ENCODE measurements around the gene CA7. TPM values are rescaled to one million over a fixed set of nuclear protein-coding genes. Genes with fewer than 3 reads are reported as not detected.

CA7 gene
- polyA plus RNA-seq, 1 donor from 2014 or later = not detected

GRCh38 chr16:66830422-66831404 is 13.5 kb upstream of the CA7 start, which contains the start of gene NAE1:
NAE1 (minus strand) TSS chr16:66830976; CDS start chr16:66830899, 77 bp downstream.
- no peaks in the 10 kb centered on the region for H3K9me2 ChIP-seq (ENCODE audit: insufficient read depth, low read length)
- TF ChIP-seq MXI1 (conservative IDR thresholded peaks at IDR 0.05; ENCODE audit: poor library complexity, severe bottlenecking) (peak; percentile 86), EP300 (conservative IDR thresholded peaks at IDR 0.05; ENCODE audit: poor library complexity, severe bottlenecking) (peak; percentile 24), REST (IDR thresholded peaks at IDR 0.05; ENCODE audit: borderline replicate concordance) (peak; percentile 74), POLR2AphosphoS5 (IDR thresholded peaks at IDR 0.05) (peak; percentile 97), SMC3 (conservative IDR thresholded peaks at IDR 0.05; ENCODE audit: poor library complexity) (peak; percentile 76), CTCF (IDR thresholded peaks at IDR 0.05; ENCODE audit: poor library complexity, severe bottlenecking) (peak; percentile 100), TAF1 (IDR thresholded peaks at IDR 0.05; ENCODE audit: low read depth) (peak; percentile 72), RAD21 (conservative IDR thresholded peaks at IDR 0.05) (peak; percentile 62), EZH2 (IDR thresholded peaks at IDR 0.05; ENCODE audit: borderline replicate concordance, insufficient read depth, low read length, poor library complexity, severe bottlenecking) (no peak)
- no peaks in the 10 kb centered on the region for H4K20me1 ChIP-seq (ENCODE audit: insufficient read depth)
- peak within 1 kb of the TSS; percentile 82 for H3K27ac ChIP-seq (ENCODE audit: low read length)
- H2AFZ ChIP-seq (ENCODE audit: low read depth, low read length) = peak within 1 kb of the TSS; percentile 73
- H3K9ac ChIP-seq (ENCODE audit: low read length) = peak within 1 kb of the TSS; percentile 89
- peak within 1 kb of the TSS; percentile 80 for H3K4me3 ChIP-seq (ENCODE audit: low read length)
- no peaks in the 10 kb centered on the region for H3K36me3 ChIP-seq (ENCODE audit: insufficient read depth, low read length)
- no peaks in the 10 kb centered on the region for H3K9me3 ChIP-seq (ENCODE audit: low read length)
- no peaks in the 10 kb centered on the region for H3F3A ChIP-seq (ENCODE audit: insufficient read depth, low read length, poor library complexity, severe bottlenecking)
- H3K4me2 ChIP-seq (ENCODE audit: low read length) = peak within 1 kb of the TSS; percentile 69
- no peaks in the 10 kb centered on the region for H3K27me3 ChIP-seq (ENCODE audit: insufficient read depth, low read depth, low read length)
- peaks cover 27% of the 10 kb centered on the region for H3K79me2 ChIP-seq (replicated peaks; ENCODE audit: insufficient read depth, low read length)

GRCh38 chr16:66832190-66832589 is 12.0 kb upstream of the CA7 start:
- Histone ChIP-seq H3K4me3 (ENCODE audit: low read length) (no peak overlapping the region), H3K79me2 (replicated peaks; ENCODE audit: insufficient read depth, low read length) (peaks cover 21% of the 10 kb centered on the region), H3K9me2 (ENCODE audit: insufficient read depth, low read length) (no peaks in the 10 kb centered on the region), H3K4me2 (ENCODE audit: low read length) (no peak overlapping the region), H3K36me3 (ENCODE audit: insufficient read depth, low read length) (no peaks in the 10 kb centered on the region), H2AFZ (ENCODE audit: low read depth, low read length) (no peak overlapping the region), H4K20me1 (ENCODE audit: insufficient read depth) (no peaks in the 10 kb centered on the region), H3K27ac (ENCODE audit: low read length) (no peak overlapping the region), H3F3A (ENCODE audit: insufficient read depth, low read length, poor library complexity, severe bottlenecking) (no peaks in the 10 kb centered on the region), H3K9ac (ENCODE audit: low read length) (no peak overlapping the region), H3K27me3 (ENCODE audit: insufficient read depth, low read depth, low read length) (no peaks in the 10 kb centered on the region), H3K9me3 (ENCODE audit: low read length) (no peaks in the 10 kb centered on the region)
- TF ChIP-seq RAD21 (conservative IDR thresholded peaks at IDR 0.05) (no peak), SMC3 (conservative IDR thresholded peaks at IDR 0.05; ENCODE audit: poor library complexity) (no peak), EP300 (conservative IDR thresholded peaks at IDR 0.05; ENCODE audit: poor library complexity, severe bottlenecking) (no peak), CTCF (IDR thresholded peaks at IDR 0.05; ENCODE audit: poor library complexity, severe bottlenecking) (no peak), TAF1 (IDR thresholded peaks at IDR 0.05; ENCODE audit: low read depth) (no peak), MXI1 (conservative IDR thresholded peaks at IDR 0.05; ENCODE audit: poor library complexity, severe bottlenecking) (no peak), POLR2AphosphoS5 (IDR thresholded peaks at IDR 0.05) (no peak), REST (IDR thresholded peaks at IDR 0.05; ENCODE audit: borderline replicate concordance) (no peak)
